Neuronal stem cell (in vitro differentiated cells): Measurements from ENCODE around the gene TCL1B.
A peak's percentile ranks its signal among the peaks of the same experiment; 100 is the strongest.

ENCODE experiments used
- DNase-seq: peaks from one replicate; pipeline ENCODE4 v3.0.0-alpha.2; 2013; ENCODE audit warnings: low spot score
- H2AFZ ChIP-seq: one replicate; pipeline ENCODE4 v1.6.1; 2013; ENCODE audit warnings: mild to moderate bottlenecking, low read length, inconsistent platforms
- H2AK5ac ChIP-seq: 2 replicates; pipeline ENCODE4 v1.6.1; 2013; ENCODE audit warnings: low read depth, mild to moderate bottlenecking, inconsistent platforms, low read length, moderate library complexity, mixed read lengths
- H2BK120ac ChIP-seq: 2 replicates; pipeline ENCODE4 v1.6.1; 2013; ENCODE audit warnings: low read depth, mild to moderate bottlenecking, inconsistent platforms, low read length, moderate library complexity, mixed read lengths
- H2BK12ac ChIP-seq: one replicate; pipeline ENCODE4 v1.6.1; 2013; ENCODE audit warnings: low read length, inconsistent platforms
- H2BK15ac ChIP-seq: 2 replicates; pipeline ENCODE4 v1.6.1; 2013; ENCODE audit warnings: mild to moderate bottlenecking, low read length, inconsistent platforms, mixed read lengths
- H2BK5ac ChIP-seq: one replicate; pipeline ENCODE4 v1.6.1; 2013; ENCODE audit warnings: inconsistent platforms, mild to moderate bottlenecking, low read length, moderate library complexity
- H3K14ac ChIP-seq: one replicate; pipeline ENCODE4 v1.6.1; 2013; ENCODE audit warnings: low read length, inconsistent platforms
- H3K18ac ChIP-seq: 2 replicates; pipeline ENCODE4 v1.6.1; 2013; ENCODE audit warnings: low read length, inconsistent platforms
- H3K23ac ChIP-seq: 2 replicates; pipeline ENCODE4 v1.6.1; 2013; ENCODE audit warnings: low read depth, mild to moderate bottlenecking, mixed read lengths, low read length, inconsistent platforms; ENCODE audit not compliant: poor library complexity
- H3K27ac ChIP-seq: replicated peaks from 3 replicates; pipeline ENCODE4 v1.5.1; 2013; ENCODE audit warnings: low read length, inconsistent platforms
- H3K27me3 ChIP-seq, 3 experiments: 2 replicates each; pipeline ENCODE4 v1.6.1; 2013; ENCODE audit warnings: low read length in 3 of 3, mild to moderate bottlenecking in 2 of 3, inconsistent platforms in 1 of 3, low read depth in 1 of 3, mixed read lengths in 1 of 3, moderate library complexity in 1 of 3; ENCODE audit not compliant: control insufficient read depth in 3 of 3, insufficient read depth in 3 of 3
- H3K36me3 ChIP-seq, 2 donors: replicated peaks in 1 of 2; 2 replicates each; pipeline ENCODE4 v1.6.1; 2013; ENCODE audit warnings: low read length in 2 of 2; ENCODE audit not compliant: control insufficient read depth in 2 of 2, insufficient read depth in 2 of 2
- H3K4ac ChIP-seq: 2 replicates; pipeline ENCODE4 v1.6.1; 2013; ENCODE audit warnings: inconsistent platforms, mild to moderate bottlenecking, low read length, moderate library complexity
- H3K4me1 ChIP-seq, 2 donors: 1 replicate in 1 of 2; 2 replicates in 1 of 2; pipeline ENCODE4 v1.6.1; 2013; ENCODE audit warnings: low read length in 2 of 2, low read depth in 1 of 2; ENCODE audit not compliant: control insufficient read depth in 2 of 2, insufficient read depth in 1 of 2
- H3K4me2 ChIP-seq: one replicate; pipeline ENCODE4 v1.6.1; 2013; ENCODE audit warnings: mild to moderate bottlenecking, low read length, inconsistent platforms; ENCODE audit not compliant: insufficient read depth, poor library complexity, severe bottlenecking
- H3K4me3 ChIP-seq, 2 donors: 2 replicates each; pipeline ENCODE4 v1.5.1; 2013; ENCODE audit warnings: low read length in 2 of 2, mild to moderate bottlenecking in 2 of 2, inconsistent platforms in 1 of 2, moderate library complexity in 1 of 2
- H3K79me1 ChIP-seq: one replicate; pipeline ENCODE4 v1.6.1; 2013; ENCODE audit warnings: low read depth, mild to moderate bottlenecking, inconsistent platforms, low read length, moderate library complexity
- H3K9ac ChIP-seq: one replicate; pipeline ENCODE4 v1.6.1; 2013; ENCODE audit warnings: mild to moderate bottlenecking, low read depth, low read length, inconsistent platforms; ENCODE audit not compliant: poor library complexity
- H3K9me3 ChIP-seq, 2 donors: replicated peaks in 1 of 2; 2 replicates each; pipeline versions ENCODE3 to v1.6.1; 2013; ENCODE audit warnings: low read length in 2 of 2, mild to moderate bottlenecking in 2 of 2, inconsistent platforms in 1 of 2, low read depth in 1 of 2, mixed read lengths in 1 of 2, moderate library complexity in 1 of 2; ENCODE audit not compliant: control insufficient read depth in 2 of 2, insufficient read depth in 1 of 2
- H4K8ac ChIP-seq: one replicate; pipeline ENCODE4 v1.6.1; 2013; ENCODE audit warnings: low read depth, mild to moderate bottlenecking, inconsistent platforms, low read length, moderate library complexity
- H4K91ac ChIP-seq: one replicate; pipeline ENCODE4 v1.6.1; 2013; ENCODE audit warnings: low read length, low read depth, mild to moderate bottlenecking, inconsistent platforms; ENCODE audit not compliant: poor library complexity
- WGBS, 2 donors: extraction: QIAGEN DNeasy Blood & Tissue Kit; methylation state at CpG; one replicate each; pipeline ENCODE4 v1.1.7; 2013; ENCODE audit warnings: missing lambda C conversion rate in 2 of 2, mixed read lengths in 1 of 2; ENCODE audit not compliant: insufficient read length in 2 of 2, insufficient replicate concordance in 1 of 2; ENCODE audit errors: extremely low coverage in 2 of 2; 5-methylcytosine and 5-hydroxymethylcytosine counted together

TCL1B gene

DNA sequence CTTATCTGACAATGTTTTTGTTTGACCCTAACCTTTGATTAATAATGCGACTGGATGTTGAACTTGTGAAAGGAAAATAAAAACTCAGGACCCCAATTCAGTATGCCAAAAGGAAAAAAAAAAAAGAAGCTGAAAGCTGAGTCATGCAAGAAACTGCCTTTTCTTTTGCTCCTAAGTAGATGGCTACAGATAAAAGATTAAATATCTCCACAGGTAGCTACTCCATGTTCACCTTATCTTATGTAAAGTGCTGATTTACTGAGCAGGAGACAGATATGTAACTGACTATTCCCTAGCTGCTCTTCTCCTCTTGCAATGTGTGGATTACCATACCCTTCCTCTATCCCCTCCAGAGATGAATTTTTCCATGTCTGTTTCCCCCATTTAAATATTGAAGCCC lies 30.8 kb upstream of the TCL1B start:
- Histone ChIP-seq H3K9me3 (no peaks in the 10 kb centered on the region), H3K79me1 (no peaks in the 10 kb centered on the region), H2BK12ac (no peak overlapping the region), H3K9ac (no peak overlapping the region), H3K14ac (no peak overlapping the region), H4K91ac (no peak overlapping the region), H3K36me3 (no peaks in the 10 kb centered on the region), H3K4me3 (no peak overlapping the region), H2BK5ac (no peak overlapping the region), H3K4me1 (peaks cover 0 to 4% of the 10 kb centered on the region in 2 donors), H3K18ac (no peak overlapping the region), H3K23ac (no peak overlapping the region), H3K27ac (no peak overlapping the region), H3K27me3 (no peaks in the 10 kb centered on the region), H4K8ac (no peak overlapping the region), H3K4me2 (no peak overlapping the region), H2AK5ac (no peak overlapping the region), H3K4ac (no peak overlapping the region), H2BK15ac (no peak overlapping the region), H2BK120ac (no peak overlapping the region), H2AFZ (no peak overlapping the region)
- no CpG with 5 or more reads among the region's 1 CpG for WGBS, 2 donors
- DNase-seq = no peak

DNA sequence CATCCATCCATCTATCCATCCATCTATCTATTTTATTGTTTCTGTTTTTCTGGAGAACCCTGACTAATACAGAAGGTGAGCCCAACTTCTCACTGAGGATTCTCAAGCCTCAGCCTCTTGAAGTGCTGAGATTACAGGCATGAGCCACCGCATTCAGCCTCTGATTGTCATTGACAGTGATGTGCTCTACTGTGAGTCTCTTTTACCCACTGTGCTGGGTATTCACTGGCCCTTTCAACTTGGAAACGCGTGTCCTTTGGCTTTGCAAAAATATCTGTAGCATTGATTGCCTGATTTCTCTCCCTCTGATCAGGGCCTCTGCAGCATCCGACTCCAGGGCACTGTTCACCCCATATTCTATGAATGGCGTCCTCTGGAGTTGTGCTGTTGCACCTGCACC lies 29.6 kb upstream of the TCL1B start:
- H3K79me1 ChIP-seq = no peaks in the 10 kb centered on the region
- H3K9me3 ChIP-seq = no peaks in the 10 kb centered on the region
- no peak overlapping the region for H2AFZ ChIP-seq
- H3K36me3 ChIP-seq = no peaks in the 10 kb centered on the region
- no CpG with 5 or more reads among the region's 5 CpGs for WGBS, 2 donors
- no peak overlapping the region for H3K18ac ChIP-seq
- H2BK12ac ChIP-seq = no peak overlapping the region
- H3K4ac ChIP-seq = no peak overlapping the region
- H2BK15ac ChIP-seq = no peak overlapping the region
- H2BK5ac ChIP-seq = no peak overlapping the region
- no peak overlapping the region for H3K14ac ChIP-seq
- no peak overlapping the region for H3K23ac ChIP-seq
- H2AK5ac ChIP-seq = no peak overlapping the region
- H2BK120ac ChIP-seq = no peak overlapping the region
- H3K27ac ChIP-seq = no peak overlapping the region
- H4K91ac ChIP-seq = no peak overlapping the region
- DNase-seq = no peak
- H3K4me3 ChIP-seq = no peak overlapping the region
- no peak overlapping the region for H4K8ac ChIP-seq
- no peak overlapping the region for H3K9ac ChIP-seq
- H3K27me3 ChIP-seq = peaks cover 0 to 7% (median 0%) of the 10 kb centered on the region in 3 experiments
- no peak overlapping the region for H3K4me2 ChIP-seq
- H3K4me1 ChIP-seq = peaks cover 0 to 4% of the 10 kb centered on the region in 2 donors

DNA sequence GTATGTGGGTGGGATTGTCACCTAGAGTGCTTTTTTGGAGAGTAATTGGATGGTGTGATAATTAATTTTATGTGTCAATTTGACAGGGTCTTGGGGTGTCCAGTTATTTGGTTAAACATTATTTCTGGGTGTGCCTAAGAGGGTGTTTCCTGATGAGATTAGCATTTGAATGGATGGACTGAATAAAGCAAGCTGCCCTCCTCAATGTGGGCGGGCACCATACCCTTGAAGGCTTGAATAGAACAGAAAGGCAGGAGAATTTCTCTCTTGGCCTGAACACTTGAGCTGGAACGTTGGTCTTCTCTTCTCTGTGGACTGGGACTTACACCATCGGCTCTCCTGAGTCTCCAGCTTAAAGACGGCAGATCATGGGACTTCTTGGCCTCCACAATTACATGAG lies 28.8 kb upstream of the TCL1B start:
- Histone ChIP-seq H3K4me3 (no peak overlapping the region), H4K8ac (no peak overlapping the region), H3K9me3 (no peaks in the 10 kb centered on the region), H2BK12ac (no peak overlapping the region), H3K79me1 (no peaks in the 10 kb centered on the region), H2AK5ac (no peak overlapping the region), H3K18ac (no peak overlapping the region), H3K27ac (no peak overlapping the region), H2BK15ac (no peak overlapping the region), H4K91ac (no peak overlapping the region), H3K9ac (no peak overlapping the region), H3K14ac (no peak overlapping the region), H2BK5ac (no peak overlapping the region), H3K4me1 (peaks cover 0 to 4% of the 10 kb centered on the region in 2 donors), H2BK120ac (no peak overlapping the region), H3K27me3 (peaks cover 0 to 7% (median 0%) of the 10 kb centered on the region in 3 experiments), H3K23ac (no peak overlapping the region), H3K4me2 (no peak overlapping the region), H2AFZ (no peak overlapping the region), H3K4ac (no peak overlapping the region), H3K36me3 (no peaks in the 10 kb centered on the region)
- no CpG with 5 or more reads among the region's 4 CpGs for WGBS, 2 donors
- no peak for DNase-seq

DNA sequence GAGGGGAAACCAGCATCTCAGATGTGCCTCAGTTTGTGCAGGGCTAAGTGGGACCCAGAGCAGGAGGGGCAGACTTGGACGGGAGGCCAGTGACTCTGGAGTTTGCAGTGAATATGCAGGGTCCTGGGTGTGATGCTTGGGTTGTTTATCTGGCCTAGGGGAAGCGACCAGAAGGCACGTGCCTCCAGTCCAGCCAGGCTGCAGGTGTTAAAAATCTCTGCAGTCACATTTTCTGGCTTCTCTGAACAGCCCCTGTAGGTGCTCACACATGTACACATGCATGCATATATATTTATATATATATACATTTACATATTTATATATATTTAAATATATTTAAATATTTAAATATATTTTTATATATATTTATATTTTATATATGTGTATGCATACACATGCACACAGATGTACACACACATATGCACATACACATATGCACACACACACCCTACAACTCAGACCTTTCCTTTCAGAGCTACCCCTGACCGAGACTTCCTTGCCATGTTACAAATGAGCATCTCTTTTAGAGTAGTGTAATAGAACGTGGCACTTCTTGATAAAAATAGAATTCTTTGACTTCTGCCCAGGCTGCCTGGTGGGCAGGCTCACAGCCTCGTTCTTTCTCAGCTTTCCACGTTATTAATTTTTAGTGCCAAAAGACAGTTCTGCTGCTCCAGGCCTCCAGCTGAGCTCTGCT lies 26.8 kb upstream of the TCL1B start:
- Histone ChIP-seq H4K8ac (no peak overlapping the region), H3K23ac (no peak overlapping the region), H3K4me2 (no peak overlapping the region), H3K27ac (no peak overlapping the region), H4K91ac (no peak overlapping the region), H2BK15ac (peak overlapping the region; percentile 2), H2AK5ac (no peak overlapping the region), H3K79me1 (no peaks in the 10 kb centered on the region), H3K18ac (peak overlapping the region; percentile 25), H2BK120ac (no peak overlapping the region), H2BK5ac (no peak overlapping the region), H3K14ac (no peak overlapping the region), H3K27me3 (peaks cover 0 to 7% (median 0%) of the 10 kb centered on the region in 3 experiments), H3K4me3 (no peak overlapping the region), H3K9me3 (no peaks in the 10 kb centered on the region), H3K4ac (no peak overlapping the region), H3K9ac (no peak overlapping the region), H3K36me3 (no peaks in the 10 kb centered on the region), H3K4me1 (peaks cover 0 to 4% of the 10 kb centered on the region in 2 donors), H2AFZ (no peak overlapping the region), H2BK12ac (no peak overlapping the region)
- no CpG with 5 or more reads among the region's 7 CpGs for WGBS, 2 donors
- DNase-seq = no peak
